Adrenal gland (tissue), 12 donors: Measurements from ENCODE around the gene SCAF8. TPM values are rescaled to one million over a fixed set of nuclear protein-coding genes. Genes with fewer than 3 reads are reported as not detected.

Source experiments
- DNase-seq, 7 donors: peaks; one replicate each; pipeline ENCODE4 v3.0.0-alpha.2; 2019 to 2020
- H3K27ac ChIP-seq, 5 donors: fragments of 200-600 bp; sonication (generic) in 4 of 5; 1 replicate in 3 of 5; 2 replicates in 2 of 5; pipeline versions ENCODE4 v1.5.1 to v1.8.0; 2016 to 2020; ENCODE audit warnings: mild to moderate bottlenecking in 1 of 5
- H3K27me3 ChIP-seq: fragments of 200-600 bp; 2 replicates; pipeline ENCODE4 v1.8.0; 2021
- H3K36me3 ChIP-seq, 2 donors: fragments of 200-600 bp; replicated peaks in 1 of 2; 1 replicate in 1 of 2; 2 replicates in 1 of 2; pipeline versions ENCODE4 v1.5.1 to v1.8.0; 2018 to 2022
- H3K4me1 ChIP-seq, 2 donors: fragments of 200-600 bp; replicated peaks in 1 of 2; 1 replicate in 1 of 2; 2 replicates in 1 of 2; pipeline versions ENCODE4 v1.5.1 to v1.8.0; 2018 to 2021
- H3K4me3 ChIP-seq, 4 donors: fragments of 200-600 bp; sonication (generic) in 3 of 4; one replicate each; pipeline ENCODE4 v1.5.1; 2016 to 2018
- H3K9me3 ChIP-seq, 3 donors: fragments of 200-600 bp; sonication (generic) in 1 of 3; replicated peaks in 1 of 3; 1 replicate in 2 of 3; 2 replicates in 1 of 3; pipeline versions ENCODE4 v1.5.1 to v1.8.0; 2016 to 2021
- CTCF ChIP-seq, 6 experiments: fragments of 450-650 bp in 4 of 6; fragments of 200-600 bp in 2 of 6; sonication (generic) in 1 of 6; IDR thresholded peaks; 1 replicate in 5 of 6; 2 replicates in 1 of 6; pipeline versions ENCODE4 v1.5.1 to v1.8.0; 2016 to 2021; ENCODE audit warnings: antibody characterized with exemption in 6 of 6, mild to moderate bottlenecking in 2 of 6, moderate library complexity in 1 of 6
- POLR2A ChIP-seq, 2 donors: fragments of 450-650 bp; IDR thresholded peaks; one replicate each; pipeline ENCODE4 v1.6.1; 2017; ENCODE audit warnings: antibody characterized with exemption in 2 of 2, mild to moderate bottlenecking in 2 of 2, moderate library complexity in 1 of 2
- WGBS, 4 donors: extraction: QIAGEN DNeasy Blood & Tissue Kit in 2 of 4; methylation state at CpG; one replicate each; pipeline versions ENCODE4 v1.1.5 to v1.1.7; 2013 to 2017; 5-methylcytosine and 5-hydroxymethylcytosine counted together
- intact Hi-C, 2 donors: fragments of 100-400 bp; cut with DNase I; formaldehyde crosslinking; loops; one replicate each; pipeline versions ENCODE4 v1.14.1 to v1.15.0; 2022 to 2023
- polyA plus RNA-seq, 3 donors: library from polyadenylated mRNA; stranded (reverse); fragments of 200-250 nt in 2 of 3; fragments of 350-450 nt in 1 of 3; fragmentation: Illumina TruSeq in 1 of 3; extraction: RNeasy Lipid Tissue Mini Kit (QIAGEN cat#74804) in 1 of 3; gene quantifications; one replicate each; pipeline ENCODE4 v1.2.3, GENCODE V29; 2013 to 2014
- total RNA-seq, 9 donors: library from RNA; depleted of rRNA in 4 of 9; stranded (reverse); fragments of >200 nt in 4 of 9; fragments of 120-200 nt in 1 of 9; fragmentation: NEBNext Ultra II Directional in 1 of 9; extraction: Animal tissue kit (Norgen Biotek cat#: 25700) in 1 of 9; gene quantifications; one replicate each; pipeline versions ENCODE4 v1.1.0 to v1.2.4, GENCODE V29; 2013 to 2023
- donor health status: healthy with polysubstance abuse.
- donor health status: Bipolar disorder and iron deficiency.
- donor health status: DM: yes; HTN: yes; CAD: no.
- donor health status: DM: no; HTN: no; CAD: no.
- donor health status: DM: no; HTN: no; CAD: no.
- donor health status: DM: yes; HTN: yes; CAD: no.

The SCAF8 gene
- total and polyA plus RNA-seq, 12 donors = 13.9 to 41.5 (median 34.8) TPM

GRCh38 chr6:154783229-154783628 lies 50.0 kb downstream of the SCAF8 start:
- no peak for DNase-seq
- no peak for TF ChIP-seq POLR2A (IDR thresholded peaks at IDR 0.05)
- no peak for TF ChIP-seq CTCF (IDR thresholded peaks at IDR 0.05)
- Histone ChIP-seq H3K4me1 (peaks cover 0 to 13% of the 10 kb centered on the region in 2 donors), H3K27me3 (no peaks in the 10 kb centered on the region), H3K36me3 (peaks cover 0 to 7% of the 10 kb centered on the region in 2 donors), H3K27ac (no peak overlapping the region), H3K9me3 (no peaks in the 10 kb centered on the region), H3K4me3 (no peak overlapping the region)
- intact Hi-C loops = no loop called here
- WGBS, 4 donors = 90 to 95% (median 92%) methylated on average over 2 of the region's 2 CpGs

GRCh38 chr6:154785075-154785474 lies 51.9 kb downstream of the SCAF8 start:
- Histone ChIP-seq H3K4me1 (peaks cover 0 to 17% of the 10 kb centered on the region in 2 donors), H3K27me3 (no peaks in the 10 kb centered on the region), H3K9me3 (no peaks in the 10 kb centered on the region), H3K4me3 (no peak overlapping the region), H3K27ac (no peak overlapping the region), H3K36me3 (peaks cover 0 to 7% of the 10 kb centered on the region in 2 donors)
- no peak for DNase-seq
- intact Hi-C loops = no loop called here
- TF ChIP-seq POLR2A (IDR thresholded peaks at IDR 0.05) (no peak), CTCF (IDR thresholded peaks at IDR 0.05) (no peak)
- WGBS, 4 donors = 93 to 97% (median 95%) methylated on average over 2 of the region's 2 CpGs

- intact Hi-C loops = no loop called here
- TF ChIP-seq POLR2A (IDR thresholded peaks at IDR 0.05) (no peak), CTCF (IDR thresholded peaks at IDR 0.05) (no peak)
- WGBS, 4 donors = 77 to 85% (median 79%) methylated on average over 9 of the region's 9 CpGs
- Histone ChIP-seq H3K4me1 (peaks cover 0 to 17% of the 10 kb centered on the region in 2 donors), H3K27me3 (no peaks in the 10 kb centered on the region), H3K36me3 (peaks cover 0 to 1% of the 10 kb centered on the region in 2 donors), H3K27ac (no peak overlapping the region), H3K9me3 (no peaks in the 10 kb centered on the region), H3K4me3 (no peak overlapping the region)
- DNase-seq = no peak
Observed at GRCh38 chr6:154786144-154786868, 53.1 kb downstream of the SCAF8 start.

GRCh38 chr6:154791556-154792317 lies 58.5 kb downstream of the SCAF8 start:
- no peak for TF ChIP-seq POLR2A (IDR thresholded peaks at IDR 0.05)
- DNase-seq = no peak
- no peaks in the 10 kb centered on the region for H3K9me3 ChIP-seq
- peak overlapping the region in 1 of 5 donors; percentile 31 for H3K27ac ChIP-seq
- no peaks in the 10 kb centered on the region for H3K27me3 ChIP-seq
- no peak overlapping the region for H3K4me3 ChIP-seq
- WGBS, 4 donors = 58 to 67% (median 65%) methylated on average over 5 of the region's 5 CpGs
- H3K4me1 ChIP-seq = peaks cover 0 to 15% of the 10 kb centered on the region in 2 donors
- intact Hi-C loops = no loop called here
- peaks cover 0 to 15% of the 10 kb centered on the region in 2 donors for H3K36me3 ChIP-seq
